ENCODE results near the gene PNPLA6.
A peak's percentile ranks its signal among the peaks of the same experiment; 100 is the strongest.

PNPLA6 gene

DNA sequence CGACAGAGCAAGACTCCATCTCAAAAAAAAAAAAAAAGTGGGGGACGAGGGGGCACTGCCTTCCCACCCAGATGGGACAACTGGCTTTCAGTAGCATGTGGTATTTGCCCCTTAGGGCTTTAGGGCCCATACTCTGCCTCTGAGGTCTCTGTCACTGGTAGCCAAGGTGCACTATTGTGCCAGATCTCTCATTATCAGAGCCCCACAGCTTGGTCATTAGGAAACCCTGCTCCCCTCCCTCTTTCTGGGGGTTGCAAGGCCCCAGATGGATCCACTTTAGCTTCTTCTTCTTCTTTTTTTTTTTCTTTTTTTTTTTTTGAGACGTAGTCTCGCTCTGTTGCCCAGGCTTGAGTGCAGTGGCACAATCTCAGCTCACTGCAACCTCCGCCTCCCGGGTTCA, 30.8 kb upstream of the PNPLA6 start:
- Histone ChIP-seq H2AFZ (ENCODE audit: low read length, unreplicated experiment) (no peak overlapping the region), H3K27me3 (ENCODE audit: insufficient read depth, low read length) (peaks cover 7% of the 10 kb centered on the region; the same call in 1 of the 2 replicates), H3K4me3 (ENCODE audit: low read depth, low read length) (no peak overlapping the region), H3K4me1 (ENCODE audit: control insufficient read depth, insufficient read depth, low read length, unreplicated experiment) (peaks cover 3% of the 10 kb centered on the region), H3K36me3 (ENCODE audit: insufficient read depth, low read length) (no peaks in the 10 kb centered on the region), H3K79me2 (ENCODE audit: control insufficient read depth, insufficient read depth, low read length, unreplicated experiment) (no peaks in the 10 kb centered on the region), H3K27ac (ENCODE audit: low read depth, low read length) (no peak overlapping the region)

DNA sequence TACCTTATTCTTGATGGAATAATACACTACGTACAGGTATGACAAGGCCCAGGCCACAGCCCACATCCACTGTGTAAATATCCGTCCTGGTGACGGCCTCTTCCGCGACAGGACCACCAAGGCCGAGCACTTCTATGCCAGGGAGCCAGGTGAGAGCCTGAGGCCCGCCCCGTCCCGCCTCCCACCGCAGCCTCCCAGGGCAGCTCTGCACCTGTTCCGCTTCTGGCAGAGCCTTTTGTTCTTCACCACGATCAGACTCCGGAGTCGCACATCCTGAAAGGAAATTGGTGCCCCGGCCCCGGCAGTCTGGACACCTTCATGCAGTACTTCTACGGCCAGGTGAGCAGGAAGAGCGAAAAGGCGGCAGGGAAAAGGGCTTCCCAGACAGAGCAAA, 30.2 kb upstream of the PNPLA6 start:
- Histone ChIP-seq H3K4me3 (ENCODE audit: low read depth, low read length) (no peak overlapping the region), H3K27ac (ENCODE audit: low read depth, low read length) (no peak overlapping the region), H3K79me2 (ENCODE audit: control insufficient read depth, insufficient read depth, low read length, unreplicated experiment) (no peaks in the 10 kb centered on the region), H2AFZ (ENCODE audit: low read length, unreplicated experiment) (no peak overlapping the region), H3K4me1 (ENCODE audit: control insufficient read depth, insufficient read depth, low read length, unreplicated experiment) (peaks cover 3% of the 10 kb centered on the region), H3K36me3 (ENCODE audit: insufficient read depth, low read length) (no peaks in the 10 kb centered on the region), H3K27me3 (ENCODE audit: insufficient read depth, low read length) (peaks cover 13% of the 10 kb centered on the region; the same call in 1 of the 2 replicates)

DNA sequence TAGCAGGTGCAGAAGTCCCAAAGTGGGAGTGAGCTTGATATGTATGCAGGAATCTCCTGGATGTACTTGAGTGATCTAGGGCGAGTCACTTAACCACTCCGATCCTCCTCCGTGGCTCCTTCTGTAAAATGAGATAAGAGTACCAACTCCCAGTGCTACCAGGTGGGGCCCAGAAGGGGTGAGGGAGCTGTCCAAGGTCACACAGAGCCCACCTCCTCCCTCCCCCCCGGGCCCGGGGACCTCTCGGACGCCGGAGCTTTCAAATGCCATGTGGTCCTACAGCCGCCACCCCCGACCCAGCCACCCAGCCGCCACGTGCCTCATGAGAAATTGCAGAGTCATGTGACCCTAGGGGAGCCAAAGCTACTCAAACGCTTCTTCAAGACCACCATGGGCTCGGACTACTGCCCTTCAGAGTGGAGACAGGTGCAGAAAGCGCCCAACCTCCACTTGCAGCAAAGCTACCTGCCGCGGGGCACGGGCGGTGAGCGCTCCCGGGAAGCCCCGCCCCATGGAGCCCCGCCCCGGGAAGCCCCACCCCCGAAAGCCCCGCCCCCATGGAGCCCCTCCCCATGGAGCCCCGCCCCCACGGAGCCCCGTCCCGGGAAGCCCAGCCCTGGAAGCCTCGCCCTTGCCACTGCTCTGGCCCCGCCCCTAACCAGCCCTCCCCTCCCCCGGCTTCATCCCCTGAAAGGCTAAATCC, 29.7 kb upstream of the PNPLA6 start:
- Histone ChIP-seq H3K27ac (ENCODE audit: low read depth, low read length) (no peak overlapping the region), H3K27me3 (ENCODE audit: insufficient read depth, low read length) (peaks cover 13% of the 10 kb centered on the region; the same call in 1 of the 2 replicates), H2AFZ (ENCODE audit: low read length, unreplicated experiment) (peak overlapping the region; percentile 12), H3K79me2 (ENCODE audit: control insufficient read depth, insufficient read depth, low read length, unreplicated experiment) (no peaks in the 10 kb centered on the region), H3K4me1 (ENCODE audit: control insufficient read depth, insufficient read depth, low read length, unreplicated experiment) (peaks cover 3% of the 10 kb centered on the region), H3K36me3 (ENCODE audit: insufficient read depth, low read length) (no peaks in the 10 kb centered on the region), H3K4me3 (ENCODE audit: low read depth, low read length) (no peak overlapping the region)

DNA sequence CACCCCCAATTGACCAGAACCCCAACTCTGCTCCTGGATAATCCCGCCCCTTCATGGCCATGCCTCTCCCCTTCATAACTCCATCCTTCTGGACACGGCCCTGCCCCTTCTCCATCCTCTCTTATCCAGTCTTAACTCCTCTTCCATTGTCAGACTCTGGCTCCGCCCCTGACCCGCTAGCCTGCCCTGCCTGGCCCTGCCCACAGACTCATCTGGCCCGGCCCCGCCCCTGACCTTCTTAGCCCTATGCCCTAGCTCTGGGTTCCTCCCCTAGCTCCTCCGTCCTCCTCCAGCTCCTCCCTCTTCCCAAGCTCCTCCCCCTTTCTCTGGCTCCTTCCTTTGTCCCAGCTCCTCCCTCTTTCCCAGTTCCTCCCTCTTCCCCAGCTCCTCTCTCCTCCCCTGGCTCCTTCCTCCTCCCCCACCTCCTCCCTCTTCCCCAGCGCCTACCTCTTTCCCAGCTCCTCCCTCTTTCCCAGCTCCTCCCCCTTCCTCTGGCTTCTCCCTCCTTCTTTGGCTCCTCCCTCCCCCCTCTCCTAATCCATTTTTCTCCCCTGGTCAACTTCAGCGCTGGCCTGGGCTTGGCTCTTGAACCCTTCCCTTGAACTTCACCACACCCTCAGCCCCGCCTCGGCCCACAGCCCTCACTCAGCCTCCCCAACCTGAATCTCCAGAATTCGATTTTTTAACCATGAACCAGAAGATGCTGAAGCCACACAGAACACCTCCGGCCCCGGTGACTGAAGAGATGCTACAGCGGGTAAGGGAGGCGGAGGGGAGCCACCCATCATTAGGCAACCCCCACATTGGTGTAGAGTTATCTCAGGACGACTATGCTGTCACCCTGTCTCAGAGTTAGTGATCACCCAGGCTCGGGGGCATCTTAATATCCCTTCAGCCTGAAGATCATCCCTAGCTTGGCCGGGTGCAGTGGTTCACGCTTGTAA, 28.9 kb upstream of the PNPLA6 start:
- Histone ChIP-seq H3K27me3 (ENCODE audit: insufficient read depth, low read length) (peaks cover 7% of the 10 kb centered on the region; the same call in 1 of the 2 replicates), H3K27ac (ENCODE audit: low read depth, low read length) (no peak overlapping the region), H3K4me3 (ENCODE audit: low read depth, low read length) (no peak overlapping the region), H2AFZ (ENCODE audit: low read length, unreplicated experiment) (peak overlapping the region; percentile 12), H3K79me2 (ENCODE audit: control insufficient read depth, insufficient read depth, low read length, unreplicated experiment) (no peaks in the 10 kb centered on the region), H3K36me3 (ENCODE audit: insufficient read depth, low read length) (no peaks in the 10 kb centered on the region), H3K4me1 (ENCODE audit: control insufficient read depth, insufficient read depth, low read length, unreplicated experiment) (peaks cover 3% of the 10 kb centered on the region)

DNA sequence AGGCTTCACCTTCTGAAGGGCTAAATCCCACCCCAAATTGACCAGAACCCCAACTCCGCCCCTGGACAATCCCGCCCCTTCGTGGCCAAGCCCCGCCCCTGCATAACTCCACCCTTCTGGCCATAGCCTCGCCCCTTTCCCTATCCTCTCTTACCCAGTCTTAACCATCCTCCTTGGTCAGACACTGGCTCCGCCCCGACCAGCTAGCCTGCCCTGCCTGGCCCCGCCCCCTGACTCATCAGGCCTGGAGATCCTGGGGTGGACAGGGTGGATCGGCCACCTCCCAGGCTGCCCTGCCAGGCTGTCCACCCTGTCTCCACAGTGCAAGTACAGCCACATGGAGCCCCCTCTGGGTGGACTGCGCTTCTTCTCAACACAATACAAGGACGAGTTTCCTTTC, 27.6 kb upstream of the PNPLA6 start:
- H3K27me3 ChIP-seq (ENCODE audit: insufficient read depth, low read length): peaks cover 7% of the 10 kb centered on the region; the same call in 1 of the 2 replicates
- H3K36me3 ChIP-seq (ENCODE audit: insufficient read depth, low read length): no peaks in the 10 kb centered on the region
- no peak overlapping the region for H3K4me3 ChIP-seq (ENCODE audit: low read depth, low read length)
- no peak overlapping the region for H2AFZ ChIP-seq (ENCODE audit: low read length, unreplicated experiment)
- no peak overlapping the region for H3K27ac ChIP-seq (ENCODE audit: low read depth, low read length)
- H3K79me2 ChIP-seq (ENCODE audit: control insufficient read depth, insufficient read depth, low read length, unreplicated experiment): no peaks in the 10 kb centered on the region
- H3K4me1 ChIP-seq (ENCODE audit: control insufficient read depth, insufficient read depth, low read length, unreplicated experiment): peaks cover 3% of the 10 kb centered on the region

DNA sequence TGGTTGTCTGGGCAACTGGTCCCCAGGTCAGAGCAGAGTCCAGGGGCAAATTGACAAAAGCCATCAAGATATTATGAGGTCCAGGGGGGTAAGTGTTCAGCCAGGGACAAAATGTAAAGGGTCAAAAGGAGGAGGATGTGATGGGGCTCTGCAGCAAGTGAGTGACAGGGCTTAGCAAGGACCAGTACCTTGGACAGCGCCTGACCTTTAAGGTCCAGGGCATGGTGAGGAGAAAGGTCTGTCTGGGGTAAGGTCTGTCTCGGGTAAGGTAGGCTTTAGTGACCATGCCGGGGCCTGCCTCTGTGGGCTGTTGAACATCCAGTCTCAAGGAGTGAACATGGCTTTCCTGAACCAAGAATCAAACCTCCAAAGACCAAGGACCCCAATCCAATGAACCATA, 25.9 kb upstream of the PNPLA6 start:
- H3K4me3 ChIP-seq (ENCODE audit: low read depth, low read length): no peak overlapping the region
- H3K36me3 ChIP-seq (ENCODE audit: insufficient read depth, low read length): no peaks in the 10 kb centered on the region
- H3K4me1 ChIP-seq (ENCODE audit: control insufficient read depth, insufficient read depth, low read length, unreplicated experiment): peaks cover 3% of the 10 kb centered on the region
- peaks cover 7% of the 10 kb centered on the region; the same call in 1 of the 2 replicates for H3K27me3 ChIP-seq (ENCODE audit: insufficient read depth, low read length)
- no peaks in the 10 kb centered on the region for H3K79me2 ChIP-seq (ENCODE audit: control insufficient read depth, insufficient read depth, low read length, unreplicated experiment)
- no peak overlapping the region for H3K27ac ChIP-seq (ENCODE audit: low read depth, low read length)
- H2AFZ ChIP-seq (ENCODE audit: low read length, unreplicated experiment): no peak overlapping the region

DNA sequence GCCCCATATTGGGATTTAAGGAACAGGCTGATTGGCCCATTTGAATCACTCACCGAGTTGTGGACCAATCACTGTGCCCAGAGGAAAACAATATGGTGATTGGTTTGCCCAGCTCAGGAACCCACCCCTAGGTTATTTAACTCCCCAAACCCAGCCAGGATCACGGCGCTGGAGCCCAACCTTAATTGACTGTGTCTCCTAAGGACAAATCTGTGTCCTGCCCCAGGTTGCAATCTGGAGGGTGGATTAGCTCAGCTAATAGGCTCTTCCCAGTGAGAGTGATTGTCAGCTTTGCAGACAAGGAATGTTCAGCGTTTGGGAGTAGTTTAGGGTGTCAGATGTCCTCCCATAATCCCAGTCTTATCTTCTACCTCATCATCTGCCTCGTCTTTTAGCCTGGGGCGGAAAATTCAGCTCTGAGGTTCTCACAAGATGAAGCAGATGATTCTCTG, 23.1 kb upstream of the PNPLA6 start:
- H3K27me3 ChIP-seq (ENCODE audit: insufficient read depth, low read length): peaks cover 7% of the 10 kb centered on the region; the same call in 1 of the 2 replicates
- no peak overlapping the region for H2AFZ ChIP-seq (ENCODE audit: low read length, unreplicated experiment)
- H3K36me3 ChIP-seq (ENCODE audit: insufficient read depth, low read length): no peaks in the 10 kb centered on the region
- peaks cover 7% of the 10 kb centered on the region for H3K4me1 ChIP-seq (ENCODE audit: control insufficient read depth, insufficient read depth, low read length, unreplicated experiment)
- H3K4me3 ChIP-seq (ENCODE audit: low read depth, low read length): no peak overlapping the region
- H3K79me2 ChIP-seq (ENCODE audit: control insufficient read depth, insufficient read depth, low read length, unreplicated experiment): no peaks in the 10 kb centered on the region
- H3K27ac ChIP-seq (ENCODE audit: low read depth, low read length): no peak overlapping the region

DNA sequence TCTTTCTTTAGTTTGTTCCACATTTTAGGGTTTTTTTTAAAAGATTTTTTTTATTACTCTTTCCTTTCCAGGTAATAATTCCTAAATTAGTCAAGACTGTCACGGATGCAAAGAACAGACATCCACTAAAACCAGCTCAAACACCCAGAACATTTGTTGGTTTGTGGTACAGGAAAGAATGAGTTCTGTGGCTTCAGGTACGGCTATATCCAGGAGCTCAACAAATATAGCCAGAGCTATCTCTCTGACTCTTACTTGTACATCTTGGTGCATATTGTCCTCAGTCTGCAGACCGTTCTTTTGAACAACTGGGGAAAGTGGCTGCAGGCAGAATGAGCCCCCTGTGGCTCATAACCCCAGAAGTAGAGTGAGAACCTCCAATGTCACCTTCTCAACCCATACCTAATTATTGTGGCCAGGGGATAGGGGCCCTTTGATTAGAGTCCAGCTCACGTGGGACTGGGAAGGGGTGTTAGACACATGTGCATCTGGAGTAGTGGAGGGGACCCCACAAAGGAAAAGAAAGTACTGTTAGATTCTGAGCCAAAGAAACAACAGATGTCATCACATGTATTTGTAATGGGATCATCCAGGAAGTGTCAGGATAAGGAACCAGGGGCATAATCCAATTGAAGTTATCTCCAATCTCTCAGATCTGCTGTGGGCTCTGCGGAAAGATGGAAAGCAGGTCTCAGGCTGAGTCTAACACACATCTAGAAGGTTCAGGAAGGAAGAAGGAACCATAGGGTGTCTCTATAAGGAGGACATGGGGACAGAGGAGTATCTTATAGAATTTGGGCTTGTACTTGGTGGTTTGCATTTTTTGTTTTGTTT, 21.5 kb upstream of the PNPLA6 start:
- no peak overlapping the region for H3K27ac ChIP-seq (ENCODE audit: low read depth, low read length)
- H3K79me2 ChIP-seq (ENCODE audit: control insufficient read depth, insufficient read depth, low read length, unreplicated experiment): no peaks in the 10 kb centered on the region
- no peak overlapping the region for H2AFZ ChIP-seq (ENCODE audit: low read length, unreplicated experiment)
- no peaks in the 10 kb centered on the region for H3K36me3 ChIP-seq (ENCODE audit: insufficient read depth, low read length)
- peaks cover 5% of the 10 kb centered on the region for H3K4me1 ChIP-seq (ENCODE audit: control insufficient read depth, insufficient read depth, low read length, unreplicated experiment)
- peaks cover 7% of the 10 kb centered on the region; the same call in 1 of the 2 replicates for H3K27me3 ChIP-seq (ENCODE audit: insufficient read depth, low read length)
- H3K4me3 ChIP-seq (ENCODE audit: low read depth, low read length): no peak overlapping the region

DNA sequence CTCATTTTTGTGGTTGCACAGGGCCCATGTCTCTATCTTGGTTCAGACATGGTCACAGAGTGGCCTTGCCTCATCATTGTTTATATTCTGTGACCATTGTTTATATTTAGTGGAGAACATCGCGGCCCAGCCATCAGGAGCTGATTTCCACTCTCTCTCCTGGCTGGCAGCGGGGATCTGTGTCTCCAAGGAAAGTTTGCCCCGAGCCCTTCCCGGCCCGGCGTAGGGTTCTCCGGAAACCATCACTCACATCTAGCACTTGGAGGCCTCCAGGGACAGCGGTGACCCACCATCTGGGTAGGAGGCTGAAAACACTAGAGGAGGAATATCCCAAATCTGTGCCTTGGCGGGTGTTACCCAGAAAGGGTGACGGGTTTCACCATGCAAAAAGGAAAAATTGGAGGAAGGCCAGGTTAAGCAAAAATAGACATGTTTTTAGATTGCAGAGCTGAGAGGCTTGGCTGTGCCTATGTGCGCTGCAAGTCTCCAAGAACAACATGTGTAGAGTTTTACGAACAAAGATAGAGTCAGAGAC, 20.3 kb upstream of the PNPLA6 start:
- no peak overlapping the region for H3K27ac ChIP-seq (ENCODE audit: low read depth, low read length)

DNA sequence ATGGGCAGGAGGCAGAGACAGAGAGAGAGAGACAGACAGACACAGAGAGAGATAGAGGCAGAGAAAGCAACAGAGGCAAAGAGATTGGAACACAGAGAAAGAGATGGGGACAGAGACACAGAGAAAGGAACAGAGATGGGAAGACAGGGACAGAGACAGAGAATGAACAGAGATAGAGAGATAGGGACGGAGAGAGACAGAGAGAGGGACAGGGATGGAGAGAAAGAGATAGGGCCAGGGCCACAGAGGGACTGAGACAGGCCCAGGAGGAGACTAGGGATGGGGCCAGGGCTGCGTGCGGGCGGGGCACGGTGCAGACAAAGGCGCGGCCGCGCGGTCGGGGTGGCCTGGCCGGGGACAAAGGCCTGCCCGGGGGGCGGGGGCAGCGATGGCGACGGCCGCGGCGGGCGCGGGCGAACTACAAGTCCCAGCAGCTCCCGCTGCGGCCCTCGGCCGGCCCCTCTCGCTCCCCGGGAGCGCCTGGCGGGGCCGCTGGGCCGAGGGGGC, 19.8 kb upstream of the PNPLA6 start, which contains the start of gene ZNF358:
Gene ZNF358, plus strand, starts transcription at position 459 of the 507 bp plus-strand sequence. CDS start 3,140 bp downstream, outside the sequence.
- peak within 1 kb of the TSS; percentile 87 for H3K4me3 ChIP-seq (ENCODE audit: low read depth, low read length)
- no peaks in the 10 kb centered on the region for H3K79me2 ChIP-seq (ENCODE audit: control insufficient read depth, insufficient read depth, low read length, unreplicated experiment)
- H3K36me3 ChIP-seq (ENCODE audit: insufficient read depth, low read length): no peaks in the 10 kb centered on the region
- peak within 1 kb of the TSS; percentile 72 for H2AFZ ChIP-seq (ENCODE audit: low read length, unreplicated experiment)
- no peak within 1 kb of the TSS for H3K27ac ChIP-seq (ENCODE audit: low read depth, low read length)
- H3K4me1 ChIP-seq (ENCODE audit: control insufficient read depth, insufficient read depth, low read length, unreplicated experiment): peaks cover 5% of the 10 kb centered on the region
- no peaks in the 10 kb centered on the region for H3K27me3 ChIP-seq (ENCODE audit: insufficient read depth, low read length)

More for the DNA sequence above, 20.3 kb upstream of the PNPLA6 start:
- no peaks in the 10 kb centered on the region for H3K36me3 ChIP-seq (ENCODE audit: insufficient read depth, low read length)
- H2AFZ ChIP-seq (ENCODE audit: low read length, unreplicated experiment): peak overlapping the region; percentile 72
- H3K27me3 ChIP-seq (ENCODE audit: insufficient read depth, low read length): 0 out of 2 replicates have a peak, but pooled peaks cover 1% of the 10 kb centered on the region
- H3K4me1 ChIP-seq (ENCODE audit: control insufficient read depth, insufficient read depth, low read length, unreplicated experiment): peaks cover 5% of the 10 kb centered on the region
- H3K79me2 ChIP-seq (ENCODE audit: control insufficient read depth, insufficient read depth, low read length, unreplicated experiment): no peaks in the 10 kb centered on the region
- H3K4me3 ChIP-seq (ENCODE audit: low read depth, low read length): peak overlapping the region; percentile 71

Measured in ACC112 (cell line).